ENCODE measurements around the gene LRRK2.
A peak's percentile ranks its signal among the peaks of the same experiment; 100 is the strongest.

Gene LRRK2

DNA sequence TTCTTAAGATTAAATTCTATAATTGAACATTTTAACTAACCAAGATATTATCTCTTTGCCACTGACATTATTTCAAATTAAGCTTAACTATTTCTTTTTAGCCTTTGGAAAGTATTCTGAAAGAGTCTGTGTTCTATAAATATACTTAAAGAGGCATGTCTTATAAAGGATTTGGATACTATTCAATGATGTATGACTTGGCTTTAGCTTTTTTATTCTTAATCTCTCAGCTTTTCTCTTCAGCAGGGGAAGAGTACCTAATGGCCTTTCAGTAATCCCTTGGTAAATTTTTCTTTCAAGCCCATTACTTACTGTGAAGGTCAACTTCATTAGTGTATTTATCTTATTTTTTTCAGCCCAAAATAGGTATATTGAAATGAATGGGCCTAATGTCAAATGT, 113.8 kb downstream of the LRRK2 start:
- Histone ChIP-seq H3K79me2 (ENCODE audit: low read length) (no peaks in the 10 kb centered on the region), H3K27me3 (replicated peaks; ENCODE audit: insufficient read depth, low read length) (no peaks in the 10 kb centered on the region), H3K4me3 (ENCODE audit: low read length) (no peak overlapping the region), H3K9ac (ENCODE audit: low read length) (no peak overlapping the region), H3K4me1 (ENCODE audit: low read length) (peaks cover 5% of the 10 kb centered on the region), H2AFZ (ENCODE audit: low read length) (no peak overlapping the region), H3K9me2 (replicated peaks; ENCODE audit: insufficient read depth, low read length) (no peaks in the 10 kb centered on the region), H3F3A (ENCODE audit: insufficient read depth, low read length) (no peaks in the 10 kb centered on the region), H3K4me2 (ENCODE audit: low read depth, low read length) (no peak overlapping the region), H3K27ac (ENCODE audit: low read length) (no peak overlapping the region), H3K36me3 (replicated peaks; ENCODE audit: insufficient read depth, low read length) (no peaks in the 10 kb centered on the region), H4K20me1 (ENCODE audit: insufficient read depth, low read length) (no peaks in the 10 kb centered on the region), H3K9me3 (replicated peaks; ENCODE audit: insufficient read depth, low read length) (no peaks in the 10 kb centered on the region)
- DNase-seq: no peak
- no peak for TF ChIP-seq EZH2phosphoT487 (IDR thresholded peaks at IDR 0.05; ENCODE audit: low read length)

DNA sequence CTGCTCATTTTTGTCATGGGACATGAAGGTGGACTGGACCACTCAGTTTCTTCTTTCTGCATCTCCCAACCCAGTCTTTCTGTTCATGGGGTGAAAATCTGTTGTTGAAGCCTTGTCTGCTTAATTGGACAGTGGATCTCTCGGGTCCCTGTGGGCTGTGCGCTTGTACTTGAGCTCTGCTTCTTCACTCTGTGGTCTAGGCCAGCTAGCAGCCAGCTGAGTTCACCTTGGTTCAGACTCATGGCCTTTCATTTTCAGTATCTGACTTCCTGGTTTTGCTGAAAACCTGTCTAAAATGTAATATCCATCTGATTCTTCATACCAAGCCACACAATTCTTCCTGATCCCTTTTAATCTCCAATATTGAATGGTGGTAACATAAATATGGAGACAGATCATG, 117.2 kb downstream of the LRRK2 start:
- H2AFZ ChIP-seq (ENCODE audit: low read length): peak overlapping the region; percentile 71
- no peaks in the 10 kb centered on the region for H3F3A ChIP-seq (ENCODE audit: insufficient read depth, low read length)
- H3K9me2 ChIP-seq (replicated peaks; ENCODE audit: insufficient read depth, low read length): no peaks in the 10 kb centered on the region
- no peak overlapping the region; the same call in 1 of the 2 replicates for H3K9ac ChIP-seq (ENCODE audit: low read length)
- H3K79me2 ChIP-seq (ENCODE audit: low read length): no peaks in the 10 kb centered on the region
- peak overlapping the region; percentile 24; the same call in 1 of the 2 replicates for H3K4me2 ChIP-seq (ENCODE audit: low read depth, low read length)
- no peaks in the 10 kb centered on the region for H3K36me3 ChIP-seq (replicated peaks; ENCODE audit: insufficient read depth, low read length)
- TF ChIP-seq, protein P1, sequence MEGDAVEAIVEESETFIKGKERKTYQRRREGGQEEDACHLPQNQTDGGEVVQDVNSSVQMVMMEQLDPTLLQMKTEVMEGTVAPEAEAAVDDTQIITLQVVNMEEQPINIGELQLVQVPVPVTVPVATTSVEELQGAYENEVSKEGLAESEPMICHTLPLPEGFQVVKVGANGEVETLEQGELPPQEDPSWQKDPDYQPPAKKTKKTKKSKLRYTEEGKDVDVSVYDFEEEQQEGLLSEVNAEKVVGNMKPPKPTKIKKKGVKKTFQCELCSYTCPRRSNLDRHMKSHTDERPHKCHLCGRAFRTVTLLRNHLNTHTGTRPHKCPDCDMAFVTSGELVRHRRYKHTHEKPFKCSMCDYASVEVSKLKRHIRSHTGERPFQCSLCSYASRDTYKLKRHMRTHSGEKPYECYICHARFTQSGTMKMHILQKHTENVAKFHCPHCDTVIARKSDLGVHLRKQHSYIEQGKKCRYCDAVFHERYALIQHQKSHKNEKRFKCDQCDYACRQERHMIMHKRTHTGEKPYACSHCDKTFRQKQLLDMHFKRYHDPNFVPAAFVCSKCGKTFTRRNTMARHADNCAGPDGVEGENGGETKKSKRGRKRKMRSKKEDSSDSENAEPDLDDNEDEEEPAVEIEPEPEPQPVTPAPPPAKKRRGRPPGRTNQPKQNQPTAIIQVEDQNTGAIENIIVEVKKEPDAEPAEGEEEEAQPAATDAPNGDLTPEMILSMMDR (IDR thresholded peaks at IDR 0.05; ENCODE audit: low read length): no peak
- TF ChIP-seq EZH2 (optimal IDR thresholded peaks at IDR 0.05; ENCODE audit: low read depth, low read length) (no peak), EZH2phosphoT487 (IDR thresholded peaks at IDR 0.05; ENCODE audit: low read length) (no peak)
- no peaks in the 10 kb centered on the region for H4K20me1 ChIP-seq (ENCODE audit: insufficient read depth, low read length)
- H3K27me3 ChIP-seq (replicated peaks; ENCODE audit: insufficient read depth, low read length): no peaks in the 10 kb centered on the region
- H3K9me3 ChIP-seq (replicated peaks; ENCODE audit: insufficient read depth, low read length): no peaks in the 10 kb centered on the region
- H3K4me1 ChIP-seq (ENCODE audit: low read length): peaks cover 5% of the 10 kb centered on the region
- peak; percentile 78 for DNase-seq
- H3K27ac ChIP-seq (ENCODE audit: low read length): no peak overlapping the region
- H3K4me3 ChIP-seq (ENCODE audit: low read length): no peak overlapping the region

DNA sequence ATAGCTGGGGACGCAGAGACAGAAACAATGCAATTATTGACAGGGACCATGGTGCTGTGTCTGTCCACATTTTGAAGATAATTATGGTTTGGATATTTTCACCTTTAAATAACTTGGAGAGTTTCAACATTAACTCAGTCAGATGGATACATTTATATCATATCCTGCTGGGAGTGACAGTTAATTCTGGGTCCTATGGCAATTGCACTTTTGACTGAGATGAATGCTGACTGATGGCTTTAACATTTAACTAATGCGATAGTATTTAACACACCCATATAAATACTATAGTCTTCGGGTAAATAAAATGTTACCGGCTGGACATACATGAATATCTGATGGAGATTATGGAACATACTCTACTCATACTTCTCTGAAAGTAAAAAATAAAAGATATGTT, 118.3 kb downstream of the LRRK2 start:
- TF ChIP-seq EZH2phosphoT487 (IDR thresholded peaks at IDR 0.05; ENCODE audit: low read length) (no peak), EZH2 (optimal IDR thresholded peaks at IDR 0.05; ENCODE audit: low read depth, low read length) (no peak)
- TF ChIP-seq, protein P1 (IDR thresholded peaks at IDR 0.05; ENCODE audit: low read length): no peak
- Histone ChIP-seq H4K20me1 (ENCODE audit: insufficient read depth, low read length) (no peaks in the 10 kb centered on the region), H2AFZ (ENCODE audit: low read length) (no peak overlapping the region)

DNA sequence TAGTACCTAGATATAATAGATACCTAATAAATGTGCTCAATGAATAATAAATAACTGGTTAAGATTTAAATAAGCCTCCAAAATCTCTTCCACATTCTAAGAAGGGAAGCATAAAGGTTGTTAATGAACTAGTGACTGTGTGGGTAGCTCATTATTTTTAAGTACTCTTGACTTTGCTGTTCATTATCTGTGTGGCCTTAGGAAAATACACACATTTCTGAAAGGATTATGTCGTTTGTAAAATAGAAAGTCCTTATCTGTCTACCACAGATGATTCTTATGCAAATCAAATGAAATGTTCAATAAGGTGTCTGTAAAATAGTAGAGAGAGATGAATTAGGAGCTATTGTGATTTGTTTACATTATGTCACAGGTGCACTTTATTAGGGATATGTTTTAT, 119.5 kb downstream of the LRRK2 start:
- Histone ChIP-seq H2AFZ (ENCODE audit: low read length) (no peak overlapping the region), H3F3A (ENCODE audit: insufficient read depth, low read length) (no peaks in the 10 kb centered on the region), H3K36me3 (replicated peaks; ENCODE audit: insufficient read depth, low read length) (no peaks in the 10 kb centered on the region), H3K79me2 (ENCODE audit: low read length) (no peaks in the 10 kb centered on the region), H3K9ac (ENCODE audit: low read length) (no peak overlapping the region), H3K27me3 (replicated peaks; ENCODE audit: insufficient read depth, low read length) (no peaks in the 10 kb centered on the region), H3K9me2 (replicated peaks; ENCODE audit: insufficient read depth, low read length) (no peaks in the 10 kb centered on the region), H3K9me3 (replicated peaks; ENCODE audit: insufficient read depth, low read length) (no peaks in the 10 kb centered on the region), H3K4me3 (ENCODE audit: low read length) (no peak overlapping the region), H4K20me1 (ENCODE audit: insufficient read depth, low read length) (no peaks in the 10 kb centered on the region), H3K4me1 (ENCODE audit: low read length) (peaks cover 5% of the 10 kb centered on the region), H3K4me2 (ENCODE audit: low read depth, low read length) (no peak overlapping the region), H3K27ac (ENCODE audit: low read length) (no peak overlapping the region)
- TF ChIP-seq, protein P1 (IDR thresholded peaks at IDR 0.05; ENCODE audit: low read length): no peak
- no peak for TF ChIP-seq EZH2 (optimal IDR thresholded peaks at IDR 0.05; ENCODE audit: low read depth, low read length)
- no peak for TF ChIP-seq EZH2phosphoT487 (IDR thresholded peaks at IDR 0.05; ENCODE audit: low read length)
- no peak for DNase-seq

More for the DNA sequence above, 118.3 kb downstream of the LRRK2 start:
- H3K4me3 ChIP-seq (ENCODE audit: low read length): no peak overlapping the region
- no peak overlapping the region for H3K4me2 ChIP-seq (ENCODE audit: low read depth, low read length)
- no peaks in the 10 kb centered on the region for H3K27me3 ChIP-seq (replicated peaks; ENCODE audit: insufficient read depth, low read length)
- H3K36me3 ChIP-seq (replicated peaks; ENCODE audit: insufficient read depth, low read length): no peaks in the 10 kb centered on the region
- H3K27ac ChIP-seq (ENCODE audit: low read length): no peak overlapping the region
- H3K4me1 ChIP-seq (ENCODE audit: low read length): peaks cover 5% of the 10 kb centered on the region
- H3K9ac ChIP-seq (ENCODE audit: low read length): no peak overlapping the region
- H3K9me3 ChIP-seq (replicated peaks; ENCODE audit: insufficient read depth, low read length): no peaks in the 10 kb centered on the region
- H3K9me2 ChIP-seq (replicated peaks; ENCODE audit: insufficient read depth, low read length): no peaks in the 10 kb centered on the region
- no peak for DNase-seq
- H3K79me2 ChIP-seq (ENCODE audit: low read length): no peaks in the 10 kb centered on the region
- no peaks in the 10 kb centered on the region for H3F3A ChIP-seq (ENCODE audit: insufficient read depth, low read length)

Data from MM.1S (cell line).